AG10803 (cell line): Measurements from ENCODE around the gene RPP25L.

ENCODE experiments used
- DNase-seq: peaks from one replicate; pipeline ENCODE4 v3.0.0; 2010; ENCODE audit warnings: low read depth
- H3K4me3 ChIP-seq: 2 replicates; pipeline ENCODE4 v1.5.1; 2011; ENCODE audit warnings: mild to moderate bottlenecking, low read length, control low read depth
- CTCF ChIP-seq: conservative IDR thresholded peaks from 2 replicates; pipeline ENCODE4 v1.5.1; 2011; ENCODE audit warnings: mild to moderate bottlenecking, low read length, control low read depth, inconsistent platforms

Gene RPP25L

GRCh38 chr9:34653151-34654072 is 41.5 kb upstream of the RPP25L start:
- no peak for TF ChIP-seq CTCF
- peak; percentile 77 for DNase-seq
- H3K4me3 ChIP-seq: peak overlapping the region; percentile 69

- TF ChIP-seq CTCF: no peak
- H3K4me3 ChIP-seq: peak overlapping the region; percentile 69
- peak; percentile 12 for DNase-seq
These were observed 40.7 kb upstream of the RPP25L start for GRCh38 chr9:34652602-34653000.

GRCh38 chr9:34651876-34652601 is 40.1 kb upstream of the RPP25L start, which contains the start of gene IL11RA:
Gene IL11RA, plus strand, starts transcription at chr9:34652185. Its CDS starts 3,033 bp downstream, at chr9:34655218.
- H3K4me3 ChIP-seq: peak within 1 kb of the TSS; percentile 69
- no peak for TF ChIP-seq CTCF
- peak; percentile 94 for DNase-seq

- peak overlapping the region; percentile 69 for H3K4me3 ChIP-seq
- no peak for TF ChIP-seq CTCF
- DNase-seq: peak; percentile 36
These were observed 39.4 kb upstream of the RPP25L start for GRCh38 chr9:34651321-34651720.

- TF ChIP-seq CTCF: no peak
- no peak overlapping the region for H3K4me3 ChIP-seq
- DNase-seq: no peak
These were observed 38.9 kb upstream of the RPP25L start for GRCh38 chr9:34650816-34651215.

- TF ChIP-seq CTCF: no peak
- no peak for DNase-seq
- no peak overlapping the region for H3K4me3 ChIP-seq
These were observed 36.8 kb upstream of the RPP25L start for GRCh38 chr9:34648673-34649072.
